ENCODE data around the gene RAD1. TPM values are rescaled to one million over a fixed set of nuclear protein-coding genes. Genes with fewer than 3 reads are reported as not detected.
"Not testable (repeated sequence)": the region's sequence is repeated elsewhere in the genome, so short reads cannot be mapped to it uniquely, and the experiment has no call there.

RAD1 gene
- total RNA-seq, 1 experiment from 2014 or later: 47.8 TPM

- no peak for DNase-seq
- peaks cover 19% of the 10 kb centered on the region for H3K36me3 ChIP-seq (replicated peaks; ENCODE audit: control insufficient read depth, insufficient read depth, low read length)
- no peak overlapping the region for H3K4me3 ChIP-seq (ENCODE audit: insufficient read depth, low read depth, low read length)
- H3K27me3 ChIP-seq (ENCODE audit: control insufficient read depth, insufficient read depth, low read length): no peaks in the 10 kb centered on the region
Measured at GRCh38 chr5:34926318-34926888, 11.1 kb upstream of the RAD1 start.

- peaks cover 29% of the 10 kb centered on the region for H3K36me3 ChIP-seq (replicated peaks; ENCODE audit: control insufficient read depth, insufficient read depth, low read length)
- no peak overlapping the region for H3K4me3 ChIP-seq (ENCODE audit: insufficient read depth, low read depth, low read length)
- DNase-seq: no peak
- H3K27me3 ChIP-seq (ENCODE audit: control insufficient read depth, insufficient read depth, low read length): no peaks in the 10 kb centered on the region
Measured at GRCh38 chr5:34924462-34924765, 9.1 kb upstream of the RAD1 start.

- no peak overlapping the region for H3K4me3 ChIP-seq (ENCODE audit: insufficient read depth, low read depth, low read length)
- H3K36me3 ChIP-seq (replicated peaks; ENCODE audit: control insufficient read depth, insufficient read depth, low read length): peaks cover 32% of the 10 kb centered on the region
Measured at GRCh38 chr5:34923694-34924461, 8.6 kb upstream of the RAD1 start.

GRCh38 chr5:34923256-34923655 is 8.0 kb upstream of the RAD1 start:
- not testable (repeated sequence) for H3K27me3 ChIP-seq (ENCODE audit: control insufficient read depth, insufficient read depth, low read length); H3K4me3 ChIP-seq (ENCODE audit: insufficient read depth, low read depth, low read length); DNase-seq
- peaks cover 32% of the 10 kb centered on the region for H3K36me3 ChIP-seq (replicated peaks; ENCODE audit: control insufficient read depth, insufficient read depth, low read length)

More at GRCh38 chr5:34923694-34924461, 8.6 kb upstream of the RAD1 start:
- no peaks in the 10 kb centered on the region for H3K27me3 ChIP-seq (ENCODE audit: control insufficient read depth, insufficient read depth, low read length)
- DNase-seq: no peak

- no peak for DNase-seq
- no peak overlapping the region for H3K4me3 ChIP-seq (ENCODE audit: insufficient read depth, low read depth, low read length)
- H3K36me3 ChIP-seq (replicated peaks; ENCODE audit: control insufficient read depth, insufficient read depth, low read length): peaks cover 20% of the 10 kb centered on the region
- no peaks in the 10 kb centered on the region for H3K27me3 ChIP-seq (ENCODE audit: control insufficient read depth, insufficient read depth, low read length)
Measured at GRCh38 chr5:34919077-34919476, 3.8 kb upstream of the RAD1 start.

GRCh38 chr5:34918025-34918424 is 2.7 kb upstream of the RAD1 start:
- Histone ChIP-seq H3K27me3 (ENCODE audit: control insufficient read depth, insufficient read depth, low read length) (no peaks in the 10 kb centered on the region), H3K4me3 (ENCODE audit: insufficient read depth, low read depth, low read length) (no peak overlapping the region), H3K36me3 (replicated peaks; ENCODE audit: control insufficient read depth, insufficient read depth, low read length) (peaks cover 18% of the 10 kb centered on the region)
- DNase-seq: no peak

GRCh38 chr5:34916518-34916917 is 1.2 kb upstream of the RAD1 start:
- DNase-seq: no peak
- Histone ChIP-seq H3K36me3 (replicated peaks; ENCODE audit: control insufficient read depth, insufficient read depth, low read length) (peaks cover 18% of the 10 kb centered on the region), H3K4me3 (ENCODE audit: insufficient read depth, low read depth, low read length) (peak overlapping the region; percentile 97), H3K27me3 (ENCODE audit: control insufficient read depth, insufficient read depth, low read length) (no peaks in the 10 kb centered on the region)

- peak overlapping the region; percentile 97 for H3K4me3 ChIP-seq (ENCODE audit: insufficient read depth, low read depth, low read length)
- no peak for DNase-seq
- H3K27me3 ChIP-seq (ENCODE audit: control insufficient read depth, insufficient read depth, low read length): no peaks in the 10 kb centered on the region
- peaks cover 21% of the 10 kb centered on the region for H3K36me3 ChIP-seq (replicated peaks; ENCODE audit: control insufficient read depth, insufficient read depth, low read length)
Measured at GRCh38 chr5:34915856-34916192, 520 bp upstream of the RAD1 start.

GRCh38 chr5:34914671-34915138 is 599 bp downstream of the RAD1 start:
- DNase-seq: peak; percentile 41
- Histone ChIP-seq H3K27me3 (ENCODE audit: control insufficient read depth, insufficient read depth, low read length) (no peaks in the 10 kb centered on the region), H3K36me3 (replicated peaks; ENCODE audit: control insufficient read depth, insufficient read depth, low read length) (peaks cover 16% of the 10 kb centered on the region), H3K4me3 (ENCODE audit: insufficient read depth, low read depth, low read length) (peak overlapping the region; percentile 97)

GRCh38 chr5:34913072-34913471 is 2.2 kb downstream of the RAD1 start:
- no peak for DNase-seq
- Histone ChIP-seq H3K36me3 (replicated peaks; ENCODE audit: control insufficient read depth, insufficient read depth, low read length) (peaks cover 10% of the 10 kb centered on the region), H3K27me3 (ENCODE audit: control insufficient read depth, insufficient read depth, low read length) (no peaks in the 10 kb centered on the region), H3K4me3 (ENCODE audit: insufficient read depth, low read depth, low read length) (no peak overlapping the region)

- no peak for DNase-seq
- Histone ChIP-seq H3K36me3 (replicated peaks; ENCODE audit: control insufficient read depth, insufficient read depth, low read length) (no peaks in the 10 kb centered on the region; the same call in none of the 2 replicates), H3K27me3 (ENCODE audit: control insufficient read depth, insufficient read depth, low read length) (no peaks in the 10 kb centered on the region), H3K4me3 (ENCODE audit: insufficient read depth, low read depth, low read length) (no peak overlapping the region)
Measured at GRCh38 chr5:34905564-34905963, 9.7 kb downstream of the RAD1 start.

GRCh38 chr5:34903260-34903659 is 12.0 kb downstream of the RAD1 start:
- no peak for DNase-seq
- no peaks in the 10 kb centered on the region; the same call in none of the 2 replicates for H3K36me3 ChIP-seq (replicated peaks; ENCODE audit: control insufficient read depth, insufficient read depth, low read length)
- H3K4me3 ChIP-seq (ENCODE audit: insufficient read depth, low read depth, low read length): no peak overlapping the region
- no peaks in the 10 kb centered on the region for H3K27me3 ChIP-seq (ENCODE audit: control insufficient read depth, insufficient read depth, low read length)

- peaks cover 2% of the 10 kb centered on the region for H3K36me3 ChIP-seq (replicated peaks; ENCODE audit: control insufficient read depth, insufficient read depth, low read length)
- H3K27me3 ChIP-seq (ENCODE audit: control insufficient read depth, insufficient read depth, low read length): no peaks in the 10 kb centered on the region
- no peak overlapping the region for H3K4me3 ChIP-seq (ENCODE audit: insufficient read depth, low read depth, low read length)
- no peak for DNase-seq
Measured at GRCh38 chr5:34900652-34901051, 14.7 kb downstream of the RAD1 start.

GRCh38 chr5:34899066-34899465 is 16.2 kb downstream of the RAD1 start:
- Histone ChIP-seq H3K27me3 (ENCODE audit: control insufficient read depth, insufficient read depth, low read length) (no peaks in the 10 kb centered on the region), H3K4me3 (ENCODE audit: insufficient read depth, low read depth, low read length) (no peak overlapping the region), H3K36me3 (replicated peaks; ENCODE audit: control insufficient read depth, insufficient read depth, low read length) (peaks cover 2% of the 10 kb centered on the region)
- no peak for DNase-seq

- peak; percentile 47 for DNase-seq
- H3K27me3 ChIP-seq (ENCODE audit: control insufficient read depth, insufficient read depth, low read length): no peaks in the 10 kb centered on the region
- no peak overlapping the region for H3K4me3 ChIP-seq (ENCODE audit: insufficient read depth, low read depth, low read length)
- peaks cover 2% of the 10 kb centered on the region for H3K36me3 ChIP-seq (replicated peaks; ENCODE audit: control insufficient read depth, insufficient read depth, low read length)
Measured at GRCh38 chr5:34898258-34898895, 16.9 kb downstream of the RAD1 start.

All from H7 (cell line).